ENCODE measurements around the gene AJAP1.

Gene AJAP1

GRCh38 chr1:4698911-4699310 is 44.5 kb downstream of the AJAP1 start:
- H3K36me3 ChIP-seq (ENCODE audit: control insufficient read depth, low read depth, low read length): no peaks in the 10 kb centered on the region
- H3K27me3 ChIP-seq (ENCODE audit: control insufficient read depth, insufficient read depth, low read length): no peaks in the 10 kb centered on the region
- H3K27ac ChIP-seq (ENCODE audit: low read length): no peak overlapping the region
- H3K9me3 ChIP-seq (ENCODE audit: control insufficient read depth, low read depth, low read length): no peaks in the 10 kb centered on the region
- H3K4me1 ChIP-seq (ENCODE audit: control insufficient read depth, low read depth, low read length): no peaks in the 10 kb centered on the region
- no peak overlapping the region for H3K9ac ChIP-seq (ENCODE audit: low read length)
- no peak overlapping the region for H3K4me3 ChIP-seq (ENCODE audit: low read length)

- H3K36me3 ChIP-seq (ENCODE audit: control insufficient read depth, low read depth, low read length): no peaks in the 10 kb centered on the region
- no peaks in the 10 kb centered on the region for H3K27me3 ChIP-seq (ENCODE audit: control insufficient read depth, insufficient read depth, low read length)
- H3K9me3 ChIP-seq (ENCODE audit: control insufficient read depth, low read depth, low read length): no peaks in the 10 kb centered on the region
- H3K9ac ChIP-seq (ENCODE audit: low read length): no peak overlapping the region
- H3K4me3 ChIP-seq (ENCODE audit: low read length): no peak overlapping the region
- H3K27ac ChIP-seq (ENCODE audit: low read length): no peak overlapping the region
- H3K4me1 ChIP-seq (ENCODE audit: control insufficient read depth, low read depth, low read length): no peaks in the 10 kb centered on the region
Measured at GRCh38 chr1:4699376-4700301, 45.2 kb downstream of the AJAP1 start.

- H3K4me1 ChIP-seq (ENCODE audit: control insufficient read depth, low read depth, low read length): no peaks in the 10 kb centered on the region
- no peak overlapping the region for H3K27ac ChIP-seq (ENCODE audit: low read length)
- no peak overlapping the region for H3K9ac ChIP-seq (ENCODE audit: low read length)
- no peaks in the 10 kb centered on the region for H3K36me3 ChIP-seq (ENCODE audit: control insufficient read depth, low read depth, low read length)
- no peaks in the 10 kb centered on the region for H3K9me3 ChIP-seq (ENCODE audit: control insufficient read depth, low read depth, low read length)
- no peaks in the 10 kb centered on the region for H3K27me3 ChIP-seq (ENCODE audit: control insufficient read depth, insufficient read depth, low read length)
- H3K4me3 ChIP-seq (ENCODE audit: low read length): no peak overlapping the region
Measured at GRCh38 chr1:4700801-4701200, 46.4 kb downstream of the AJAP1 start.

- Histone ChIP-seq H3K27me3 (ENCODE audit: control insufficient read depth, insufficient read depth, low read length) (no peaks in the 10 kb centered on the region), H3K27ac (ENCODE audit: low read length) (no peak overlapping the region)
Measured at GRCh38 chr1:4701276-4701675, 46.9 kb downstream of the AJAP1 start.

GRCh38 chr1:4702464-4702863 is 48.1 kb downstream of the AJAP1 start:
- H3K27me3 ChIP-seq (ENCODE audit: control insufficient read depth, insufficient read depth, low read length): no peaks in the 10 kb centered on the region
- H3K36me3 ChIP-seq (ENCODE audit: control insufficient read depth, low read depth, low read length): no peaks in the 10 kb centered on the region
- H3K9me3 ChIP-seq (ENCODE audit: control insufficient read depth, low read depth, low read length): no peaks in the 10 kb centered on the region
- H3K27ac ChIP-seq (ENCODE audit: low read length): no peak overlapping the region
- H3K4me1 ChIP-seq (ENCODE audit: control insufficient read depth, low read depth, low read length): no peaks in the 10 kb centered on the region
- no peak overlapping the region for H3K9ac ChIP-seq (ENCODE audit: low read length)
- H3K4me3 ChIP-seq (ENCODE audit: low read length): no peak overlapping the region

More at GRCh38 chr1:4701276-4701675, 46.9 kb downstream of the AJAP1 start:
- no peak overlapping the region for H3K4me3 ChIP-seq (ENCODE audit: low read length)
- H3K9me3 ChIP-seq (ENCODE audit: control insufficient read depth, low read depth, low read length): no peaks in the 10 kb centered on the region
- no peaks in the 10 kb centered on the region for H3K36me3 ChIP-seq (ENCODE audit: control insufficient read depth, low read depth, low read length)
- no peak overlapping the region for H3K9ac ChIP-seq (ENCODE audit: low read length)
- H3K4me1 ChIP-seq (ENCODE audit: control insufficient read depth, low read depth, low read length): no peaks in the 10 kb centered on the region

GRCh38 chr1:4702932-4703331 is 48.5 kb downstream of the AJAP1 start:
- no peaks in the 10 kb centered on the region for H3K27me3 ChIP-seq (ENCODE audit: control insufficient read depth, insufficient read depth, low read length)

GRCh38 chr1:4703646-4704045 is 49.2 kb downstream of the AJAP1 start:
- H3K27ac ChIP-seq (ENCODE audit: low read length): no peak overlapping the region
- H3K4me3 ChIP-seq (ENCODE audit: low read length): no peak overlapping the region
- H3K27me3 ChIP-seq (ENCODE audit: control insufficient read depth, insufficient read depth, low read length): no peaks in the 10 kb centered on the region
- H3K4me1 ChIP-seq (ENCODE audit: control insufficient read depth, low read depth, low read length): no peaks in the 10 kb centered on the region
- no peak overlapping the region for H3K9ac ChIP-seq (ENCODE audit: low read length)
- H3K9me3 ChIP-seq (ENCODE audit: control insufficient read depth, low read depth, low read length): no peaks in the 10 kb centered on the region
- no peaks in the 10 kb centered on the region for H3K36me3 ChIP-seq (ENCODE audit: control insufficient read depth, low read depth, low read length)

More at GRCh38 chr1:4702932-4703331, 48.5 kb downstream of the AJAP1 start:
- H3K4me3 ChIP-seq (ENCODE audit: low read length): no peak overlapping the region
- H3K9ac ChIP-seq (ENCODE audit: low read length): no peak overlapping the region
- no peaks in the 10 kb centered on the region for H3K4me1 ChIP-seq (ENCODE audit: control insufficient read depth, low read depth, low read length)
- H3K36me3 ChIP-seq (ENCODE audit: control insufficient read depth, low read depth, low read length): no peaks in the 10 kb centered on the region
- no peak overlapping the region for H3K27ac ChIP-seq (ENCODE audit: low read length)
- H3K9me3 ChIP-seq (ENCODE audit: control insufficient read depth, low read depth, low read length): no peaks in the 10 kb centered on the region

- Histone ChIP-seq H3K27ac (ENCODE audit: low read length) (no peak overlapping the region), H3K27me3 (ENCODE audit: control insufficient read depth, insufficient read depth, low read length) (peaks cover 33% of the 10 kb centered on the region), H3K4me3 (ENCODE audit: low read length) (no peak overlapping the region), H3K9ac (ENCODE audit: low read length) (no peak overlapping the region), H3K4me1 (ENCODE audit: control insufficient read depth, low read depth, low read length) (peaks cover 16% of the 10 kb centered on the region), H3K9me3 (ENCODE audit: control insufficient read depth, low read depth, low read length) (no peaks in the 10 kb centered on the region), H3K36me3 (ENCODE audit: control insufficient read depth, low read depth, low read length) (no peaks in the 10 kb centered on the region)
Measured at GRCh38 chr1:4708840-4709507, 54.6 kb downstream of the AJAP1 start.

GRCh38 chr1:4709641-4710040 is 55.2 kb downstream of the AJAP1 start:
- H3K27ac ChIP-seq (ENCODE audit: low read length): no peak overlapping the region
- H3K4me3 ChIP-seq (ENCODE audit: low read length): no peak overlapping the region
- no peak overlapping the region for H3K9ac ChIP-seq (ENCODE audit: low read length)
- no peaks in the 10 kb centered on the region for H3K9me3 ChIP-seq (ENCODE audit: control insufficient read depth, low read depth, low read length)
- H3K4me1 ChIP-seq (ENCODE audit: control insufficient read depth, low read depth, low read length): peaks cover 19% of the 10 kb centered on the region
- peaks cover 33% of the 10 kb centered on the region for H3K27me3 ChIP-seq (ENCODE audit: control insufficient read depth, insufficient read depth, low read length)
- no peaks in the 10 kb centered on the region for H3K36me3 ChIP-seq (ENCODE audit: control insufficient read depth, low read depth, low read length)

- no peaks in the 10 kb centered on the region for H3K9me3 ChIP-seq (ENCODE audit: control insufficient read depth, low read depth, low read length)
- peaks cover 33% of the 10 kb centered on the region for H3K27me3 ChIP-seq (ENCODE audit: control insufficient read depth, insufficient read depth, low read length)
- peaks cover 22% of the 10 kb centered on the region for H3K4me1 ChIP-seq (ENCODE audit: control insufficient read depth, low read depth, low read length)
- H3K27ac ChIP-seq (ENCODE audit: low read length): no peak overlapping the region
- no peaks in the 10 kb centered on the region for H3K36me3 ChIP-seq (ENCODE audit: control insufficient read depth, low read depth, low read length)
- H3K9ac ChIP-seq (ENCODE audit: low read length): no peak overlapping the region
- peak overlapping the region; percentile 38 for H3K4me3 ChIP-seq (ENCODE audit: low read length)
Measured at GRCh38 chr1:4710592-4711415, 56.4 kb downstream of the AJAP1 start.

Measured in iPS-18a (cell line).